NT2/D1 (cell line): Measurements from ENCODE around the gene ZNF12.

ENCODE experiments used
- SUZ12 ChIP-seq: IDR thresholded peaks from 2 replicates; pipeline ENCODE4 v1.6.1; 2011; ENCODE audit not compliant: insufficient read length, insufficient read depth; ENCODE audit errors: extremely low read depth
- YY1 ChIP-seq: IDR thresholded peaks from 2 replicates; pipeline ENCODE4 v1.6.1; 2011; ENCODE audit not compliant: insufficient read length, insufficient read depth

DNA sequence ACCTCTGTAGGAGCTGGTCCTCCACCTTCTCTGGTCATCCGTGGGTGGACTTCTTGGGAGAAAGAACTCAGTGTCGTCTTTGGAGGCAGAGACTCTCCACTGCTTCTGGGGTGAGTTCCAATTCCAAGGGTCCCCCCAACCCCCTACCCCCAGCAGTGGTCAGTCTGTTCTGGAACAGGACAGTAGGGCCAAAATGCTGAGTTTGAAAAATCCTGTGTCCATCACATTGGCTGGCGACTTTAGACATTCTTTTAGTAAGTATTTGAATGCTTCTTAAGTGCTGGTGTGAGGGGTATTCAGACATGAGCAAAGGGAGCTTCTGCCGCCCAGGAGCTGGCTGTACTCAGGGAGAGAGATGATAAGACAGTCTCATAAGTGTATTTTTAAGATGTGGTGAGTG, 67.7 kb downstream of the ZNF12 start:
- TF ChIP-seq YY1 (no peak), SUZ12 (no peak)
